Ureter (tissue), 1 donor: ENCODE data around the gene OR2H1. TPM values are rescaled to one million over a fixed set of nuclear protein-coding genes. Genes with fewer than 3 reads are reported as not detected.
"Not testable (repeated sequence)": the region's sequence is repeated elsewhere in the genome, so short reads cannot be mapped to it uniquely, and the experiment has no call there.

Experiments used
- DNase-seq: peaks from one replicate; pipeline ENCODE4 v3.0.0-alpha.2; 2020; ENCODE audit warnings: low spot score
- total RNA-seq: library from RNA; stranded (reverse); gene quantifications from one replicate; pipeline ENCODE4 v1.2.4, GENCODE V29; 2023
- donor health status: DM: yes; HTN: yes; CAD: no.

The OR2H1 gene
- not detected for total RNA-seq

- DNase-seq, result no peak
These were observed at the start of gene OR2H1, which contains the start of gene OR11A1 for GRCh38 chr6:29456971-29457370. OR2H1 (plus strand) TSS chr6:29457155; CDS start chr6:29461770, 4,615 bp downstream. OR11A1 (minus strand) TSS chr6:29457071; CDS start chr6:29427641, 29,430 bp downstream.

GRCh38 chr6:29414588-29414987, 42.4 kb upstream of the OR2H1 start, which contains the start of gene OR12D1:
OR12D1 (plus strand) TSS chr6:29414928.
- DNase-seq, result no peak

GRCh38 chr6:29419516-29419915, 37.4 kb upstream of the OR2H1 start:
- DNase-seq, result no peak

GRCh38 chr6:29424168-29424567, 32.8 kb upstream of the OR2H1 start:
- no peak for DNase-seq

GRCh38 chr6:29424575-29424974, 32.4 kb upstream of the OR2H1 start:
- DNase-seq, result no peak

GRCh38 chr6:29425075-29425474, 31.9 kb upstream of the OR2H1 start:
- no peak for DNase-seq

GRCh38 chr6:29426654-29427053, 30.3 kb upstream of the OR2H1 start:
- DNase-seq, result no peak

GRCh38 chr6:29436730-29437129, 20.2 kb upstream of the OR2H1 start:
- DNase-seq, result not testable (repeated sequence)

- DNase-seq, result no peak
These were observed 17.9 kb upstream of the OR2H1 start, which contains the start of gene OR10C1 for GRCh38 chr6:29439006-29439405. OR10C1 (plus strand) TSS chr6:29439306; CDS start chr6:29440016, 710 bp downstream.

GRCh38 chr6:29442719-29443118, 14.2 kb upstream of the OR2H1 start:
- DNase-seq, result no peak

- not testable (repeated sequence) for DNase-seq
These were observed 12.9 kb upstream of the OR2H1 start for GRCh38 chr6:29444031-29444430.

- no peak for DNase-seq
These were observed 9.3 kb upstream of the OR2H1 start for GRCh38 chr6:29447670-29448069.

GRCh38 chr6:29451471-29452193, 5.3 kb upstream of the OR2H1 start:
- DNase-seq, result no peak

GRCh38 chr6:29461021-29461814, 4.3 kb downstream of the OR2H1 start:
- DNase-seq, result no peak

GRCh38 chr6:29462022-29462421, 5.1 kb downstream of the OR2H1 start:
- DNase-seq, result no peak

- no peak for DNase-seq
These were observed 8.3 kb downstream of the OR2H1 start for GRCh38 chr6:29465279-29465678.

- DNase-seq, result no peak
These were observed 8.8 kb downstream of the OR2H1 start for GRCh38 chr6:29465801-29466200.

- no peak for DNase-seq
These were observed 9.3 kb downstream of the OR2H1 start for GRCh38 chr6:29466241-29466640.

GRCh38 chr6:29474996-29475395, 18.0 kb downstream of the OR2H1 start:
- no peak for DNase-seq

- no peak for DNase-seq
These were observed 21.0 kb downstream of the OR2H1 start for GRCh38 chr6:29477923-29478450.

- DNase-seq, result no peak
These were observed 21.8 kb downstream of the OR2H1 start for GRCh38 chr6:29478740-29479139.

- DNase-seq, result no peak
These were observed 22.6 kb downstream of the OR2H1 start for GRCh38 chr6:29479560-29479959.

- no peak for DNase-seq
These were observed 26.2 kb downstream of the OR2H1 start for GRCh38 chr6:29483186-29483585.
